GM12865 (cell line): Measurements from ENCODE around the gene MCU.

Source experiments
- DNase-seq: peaks from one replicate; pipeline ENCODE4 v3.0.0; 2010; ENCODE audit warnings: low read depth
- H3K4me3 ChIP-seq: 2 replicates; pipeline ENCODE4 v1.5.1; 2011; ENCODE audit warnings: mild to moderate bottlenecking, low read depth, low read length, control low read depth
- CTCF ChIP-seq: IDR thresholded peaks from 2 replicates; pipeline ENCODE4 v1.5.1; 2011; ENCODE audit warnings: low read length, control low read depth, low read depth, inconsistent platforms; ENCODE audit not compliant: insufficient read depth; ENCODE audit errors: missing control alignments

MCU gene

GRCh38 chr10:72801263-72801868 is 109.4 kb downstream of the MCU start:
- TF ChIP-seq CTCF = no peak
- DNase-seq = no peak
- no peak overlapping the region for H3K4me3 ChIP-seq

GRCh38 chr10:72802332-72802731 is 110.4 kb downstream of the MCU start:
- no peak overlapping the region for H3K4me3 ChIP-seq
- DNase-seq = no peak
- TF ChIP-seq CTCF = no peak

- DNase-seq = peak; percentile 5
- TF ChIP-seq CTCF = no peak
- no peak overlapping the region for H3K4me3 ChIP-seq
Observed at GRCh38 chr10:72802763-72803505, 111.0 kb downstream of the MCU start.

- DNase-seq = no peak
- TF ChIP-seq CTCF = no peak
Observed at GRCh38 chr10:72808001-72808400, 116.1 kb downstream of the MCU start.

GRCh38 chr10:72809006-72809405 is 117.1 kb downstream of the MCU start:
- DNase-seq = no peak
- no peak for TF ChIP-seq CTCF
- H3K4me3 ChIP-seq = no peak overlapping the region

More at GRCh38 chr10:72808001-72808400, 116.1 kb downstream of the MCU start:
- no peak overlapping the region for H3K4me3 ChIP-seq

GRCh38 chr10:72810976-72811375 is 119.0 kb downstream of the MCU start:
- DNase-seq = no peak
- no peak for TF ChIP-seq CTCF
- no peak overlapping the region for H3K4me3 ChIP-seq

GRCh38 chr10:72812415-72812752 is 120.4 kb downstream of the MCU start:
- H3K4me3 ChIP-seq = no peak overlapping the region
- no peak for TF ChIP-seq CTCF
- DNase-seq = no peak
